HuH-7.5 (cell line): ENCODE data around the gene SOCS6.
"Not testable (repeated sequence)": the region's sequence is repeated elsewhere in the genome, so short reads cannot be mapped to it uniquely, and the experiment has no call there.

Source experiments
- DNase-seq: peaks from one replicate; pipeline ENCODE4 v3.0.0; 2011; ENCODE audit warnings: low spot score

The SOCS6 gene, protein sequence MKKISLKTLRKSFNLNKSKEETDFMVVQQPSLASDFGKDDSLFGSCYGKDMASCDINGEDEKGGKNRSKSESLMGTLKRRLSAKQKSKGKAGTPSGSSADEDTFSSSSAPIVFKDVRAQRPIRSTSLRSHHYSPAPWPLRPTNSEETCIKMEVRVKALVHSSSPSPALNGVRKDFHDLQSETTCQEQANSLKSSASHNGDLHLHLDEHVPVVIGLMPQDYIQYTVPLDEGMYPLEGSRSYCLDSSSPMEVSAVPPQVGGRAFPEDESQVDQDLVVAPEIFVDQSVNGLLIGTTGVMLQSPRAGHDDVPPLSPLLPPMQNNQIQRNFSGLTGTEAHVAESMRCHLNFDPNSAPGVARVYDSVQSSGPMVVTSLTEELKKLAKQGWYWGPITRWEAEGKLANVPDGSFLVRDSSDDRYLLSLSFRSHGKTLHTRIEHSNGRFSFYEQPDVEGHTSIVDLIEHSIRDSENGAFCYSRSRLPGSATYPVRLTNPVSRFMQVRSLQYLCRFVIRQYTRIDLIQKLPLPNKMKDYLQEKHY

DNA sequence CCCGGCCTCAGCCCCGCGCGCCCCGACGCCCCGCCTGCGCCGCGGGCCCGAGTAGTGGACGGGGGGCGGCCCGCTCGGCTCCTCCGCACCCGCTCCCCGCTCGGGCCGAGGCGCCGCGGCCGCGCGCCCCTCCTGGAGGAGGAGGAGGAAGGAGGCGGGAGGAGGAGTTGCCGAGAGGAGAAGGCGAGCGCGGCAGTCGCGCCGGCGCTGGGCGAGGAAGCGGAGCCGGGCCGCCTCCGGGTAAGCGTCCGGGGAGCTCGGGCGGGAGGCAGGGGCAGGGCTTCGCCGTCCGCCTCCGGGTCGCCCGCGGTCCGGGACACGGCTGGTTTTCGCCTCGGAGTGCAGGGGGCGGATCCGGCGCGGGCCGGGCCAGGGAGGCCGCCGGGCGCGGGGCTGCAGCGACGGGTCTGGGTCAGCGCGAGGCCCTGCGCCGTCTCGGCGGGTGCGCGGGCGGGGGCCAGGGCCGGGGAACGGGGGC, at the start of gene SOCS6:
SOCS6 (plus strand) TSS at position 195 of the 478 bp plus-strand sequence. CDS start 35,624 bp downstream, outside the sequence.
- no peak for DNase-seq

DNA sequence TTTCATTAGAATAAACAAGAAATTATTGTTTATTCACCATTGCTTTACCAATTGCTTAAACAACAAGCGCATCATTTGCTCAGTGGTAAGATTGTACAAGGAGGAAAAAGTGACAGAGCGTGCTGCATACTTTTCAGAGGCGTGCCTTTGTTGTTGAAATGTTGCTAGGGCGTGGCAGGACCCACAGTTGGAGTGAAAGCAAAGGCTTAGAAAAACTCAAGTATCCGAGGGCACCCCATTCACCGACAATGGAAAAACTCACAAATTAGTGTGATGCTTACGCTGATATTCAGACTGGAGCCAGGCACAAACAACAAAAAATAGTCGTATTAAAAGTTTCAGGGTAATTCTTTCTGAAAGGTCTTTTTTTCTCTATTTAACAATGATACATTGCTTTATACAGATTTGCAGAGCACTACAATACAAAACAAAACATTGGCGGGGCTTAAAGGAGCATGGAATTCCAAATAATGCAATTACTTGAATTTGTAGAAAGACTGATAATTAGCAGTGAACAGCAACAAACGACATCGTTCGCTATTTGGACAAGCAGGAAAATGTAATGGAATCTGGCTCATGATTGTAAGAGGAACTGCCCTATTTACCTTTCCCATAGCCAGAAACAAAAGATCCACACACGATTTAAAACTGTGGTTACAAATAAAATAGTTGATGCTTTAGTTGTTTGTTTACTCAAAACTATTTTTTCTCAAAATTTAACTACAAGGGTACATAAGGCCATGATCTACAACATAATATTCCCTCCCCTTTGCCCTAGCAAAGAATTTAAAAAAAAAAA, 45.5 kb upstream of the SOCS6 start:
- DNase-seq: no peak

DNA sequence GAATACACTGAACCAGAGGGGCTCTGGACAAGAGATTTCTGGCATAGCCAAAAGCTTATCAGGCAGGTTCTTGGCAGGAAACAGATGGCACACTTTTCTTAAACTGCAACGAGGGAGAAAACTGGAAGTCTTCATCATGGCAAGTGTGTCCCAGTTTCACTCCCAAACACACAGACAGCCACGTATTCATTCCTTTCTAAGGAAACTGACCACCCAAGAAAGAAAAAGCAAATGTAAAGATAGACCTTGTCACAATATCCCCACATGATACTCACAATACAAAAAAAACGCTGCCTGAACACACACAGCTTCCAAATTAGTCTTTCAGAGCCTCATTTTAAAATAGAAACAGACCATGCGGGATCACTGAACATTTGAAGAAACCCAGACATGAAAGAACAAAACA, 42.8 kb upstream of the SOCS6 start:
- no peak for DNase-seq

DNA sequence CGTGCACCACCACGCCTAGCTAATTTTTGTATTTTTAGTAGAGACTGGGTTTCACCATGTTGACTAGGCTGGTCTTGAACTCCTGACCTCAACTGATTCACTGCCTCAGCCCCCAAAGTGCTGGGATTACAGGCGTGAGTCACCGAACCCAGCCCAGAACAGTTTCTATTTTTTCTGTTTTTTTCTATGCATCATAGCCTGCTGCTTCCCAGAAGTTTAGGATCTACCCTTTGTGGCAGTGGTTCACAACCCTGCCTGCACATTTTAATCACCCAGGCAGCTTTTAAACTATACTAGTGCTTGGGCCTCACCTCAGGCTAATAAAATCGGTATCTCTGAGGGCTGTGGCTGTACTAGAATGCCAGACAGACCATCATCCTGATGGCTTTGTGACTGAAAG, 39.7 kb upstream of the SOCS6 start:
- DNase-seq: no peak

DNA sequence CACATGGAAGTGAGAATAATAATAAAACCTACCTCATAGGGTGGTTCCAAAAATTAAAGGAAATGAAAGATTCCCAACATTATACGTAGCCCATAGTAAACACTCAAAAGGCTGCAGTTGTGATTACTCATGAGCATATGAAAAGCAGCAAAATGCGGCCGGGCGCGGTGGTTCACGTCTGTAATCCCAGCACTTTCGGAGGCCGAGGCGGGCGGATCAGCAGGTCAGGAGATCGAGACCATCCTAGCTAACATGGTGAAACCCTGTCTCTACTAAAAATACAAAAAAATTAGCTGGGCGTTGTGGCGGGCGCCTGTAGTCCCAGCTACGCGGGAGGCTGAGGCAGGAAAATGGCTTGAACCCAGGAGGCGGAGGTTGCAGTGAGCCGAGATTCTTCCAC, 39.0 kb upstream of the SOCS6 start:
- not testable (repeated sequence) for DNase-seq

DNA sequence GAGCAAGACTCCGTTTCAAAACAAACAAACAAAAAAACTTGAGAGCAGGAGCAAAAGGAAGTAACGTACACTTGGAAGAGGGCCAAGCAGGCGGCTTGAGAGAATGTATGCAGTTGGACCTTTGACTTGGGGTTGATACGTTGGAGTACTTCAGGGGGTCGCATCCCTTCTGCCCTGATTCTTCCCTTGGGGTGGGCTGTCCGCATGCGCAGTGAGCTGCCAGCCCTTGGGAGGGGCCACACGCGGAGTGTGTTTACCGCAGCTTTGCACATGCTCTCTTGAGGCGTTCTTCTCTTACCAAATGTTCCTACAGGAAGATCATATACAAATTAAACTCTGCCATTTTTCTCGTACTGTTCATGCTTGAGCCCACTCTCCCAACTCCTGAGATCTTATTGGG, 38.1 kb upstream of the SOCS6 start:
- no peak for DNase-seq

DNA sequence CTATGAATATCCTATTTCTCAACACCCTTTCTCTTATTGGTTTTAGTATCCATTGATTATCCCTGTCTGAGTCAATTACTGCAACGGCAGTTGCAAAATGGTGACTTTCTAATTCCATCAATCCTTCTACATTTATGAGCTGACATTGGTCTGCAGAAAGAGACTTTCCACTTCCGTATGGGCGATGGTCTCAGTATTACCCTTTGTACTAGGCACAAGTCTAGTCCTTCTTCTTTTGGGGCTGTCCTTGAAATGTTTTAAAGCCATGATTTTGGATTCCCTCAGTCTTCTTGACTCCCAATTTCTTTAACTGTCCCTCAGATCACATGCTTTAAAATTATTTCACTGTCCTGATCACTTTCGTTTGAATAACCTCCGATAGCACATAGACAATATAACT, 32.7 kb upstream of the SOCS6 start:
- no peak for DNase-seq

DNA sequence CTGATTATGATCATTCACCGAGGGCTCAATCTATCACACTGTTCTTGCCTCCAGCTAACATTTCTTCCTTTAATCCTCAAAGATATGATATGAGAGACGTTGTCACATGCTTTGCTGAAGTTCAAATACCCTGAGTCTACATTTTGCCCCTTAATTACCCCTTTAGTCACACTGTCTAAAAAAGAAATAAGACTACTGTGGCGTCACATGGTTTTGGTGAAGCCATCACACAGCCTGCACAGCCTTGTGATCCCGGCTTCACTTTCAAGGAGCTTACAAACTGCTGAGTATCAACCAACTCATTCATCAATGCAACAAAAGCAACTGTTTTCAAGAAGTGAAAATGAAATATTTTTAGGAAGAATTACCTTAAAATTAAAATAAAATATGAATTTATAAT, 31.9 kb upstream of the SOCS6 start:
- no peak for DNase-seq

DNA sequence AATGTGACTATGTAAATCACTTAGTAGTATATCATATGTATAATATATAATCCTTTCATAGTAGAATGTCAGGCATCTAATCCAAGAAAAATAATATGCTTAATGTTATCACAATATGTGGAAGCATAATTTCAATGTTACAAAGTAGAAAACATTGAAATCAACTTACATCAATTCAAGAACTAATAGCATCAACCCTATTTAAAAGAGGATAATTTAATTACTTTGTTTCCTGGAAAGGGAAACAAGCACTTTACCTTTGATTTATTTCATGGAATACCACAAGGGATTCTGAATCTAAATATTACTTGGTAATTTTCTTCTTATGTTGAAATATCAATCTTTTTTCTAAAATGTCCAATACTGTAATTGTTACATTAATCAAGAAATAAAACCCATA, 30.6 kb upstream of the SOCS6 start:
- no peak for DNase-seq

DNA sequence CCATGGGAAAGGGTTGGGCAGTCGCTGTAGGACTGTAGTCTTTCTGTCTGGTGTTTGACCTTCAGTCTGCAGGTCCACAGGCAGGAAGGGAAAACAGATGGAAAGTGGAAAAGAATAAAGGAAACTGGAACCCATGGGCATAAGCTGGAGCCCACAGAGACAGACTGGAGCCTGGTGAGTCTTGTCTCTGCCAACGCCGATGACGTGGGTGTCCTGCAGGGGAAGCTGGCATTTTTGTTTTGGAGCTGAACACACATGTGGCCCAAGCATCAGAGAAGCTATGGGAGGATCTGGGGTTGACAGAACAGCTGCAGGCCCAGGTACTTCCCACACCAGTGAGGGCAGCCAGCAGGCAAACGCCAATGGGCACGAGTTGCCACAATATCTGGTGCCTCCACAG, 28.2 kb upstream of the SOCS6 start:
- no peak for DNase-seq

DNA sequence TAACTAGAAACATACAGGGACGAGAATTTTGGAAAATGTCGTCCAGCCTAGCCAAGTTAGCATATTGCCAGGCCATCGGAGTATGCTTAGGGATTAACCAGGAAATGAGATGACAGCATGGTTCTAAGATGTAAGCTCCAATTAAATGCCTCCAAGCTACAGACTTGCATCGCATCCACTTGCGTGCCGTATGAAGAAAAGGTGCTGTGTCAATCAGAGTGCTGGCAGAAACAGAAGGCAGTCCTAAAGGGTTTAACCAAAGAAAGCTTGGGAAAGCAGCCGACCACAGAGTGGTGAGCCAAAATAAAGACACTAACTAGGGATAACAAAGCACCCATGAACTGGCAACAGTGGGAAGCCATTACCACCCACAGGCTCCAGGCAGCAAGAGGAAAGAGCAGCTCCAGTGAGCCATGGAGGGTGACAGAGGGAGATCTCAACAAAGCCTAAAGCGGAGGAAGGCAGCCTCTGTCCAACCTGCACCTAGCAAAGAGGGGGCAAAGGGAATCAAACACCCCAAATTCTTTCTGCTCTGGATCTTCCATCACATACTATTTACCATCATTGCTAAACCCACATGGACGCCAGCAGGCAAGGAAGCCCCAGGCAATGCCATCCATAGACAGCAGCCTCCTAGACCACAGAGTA, 27.6 kb upstream of the SOCS6 start:
- DNase-seq: no peak

DNA sequence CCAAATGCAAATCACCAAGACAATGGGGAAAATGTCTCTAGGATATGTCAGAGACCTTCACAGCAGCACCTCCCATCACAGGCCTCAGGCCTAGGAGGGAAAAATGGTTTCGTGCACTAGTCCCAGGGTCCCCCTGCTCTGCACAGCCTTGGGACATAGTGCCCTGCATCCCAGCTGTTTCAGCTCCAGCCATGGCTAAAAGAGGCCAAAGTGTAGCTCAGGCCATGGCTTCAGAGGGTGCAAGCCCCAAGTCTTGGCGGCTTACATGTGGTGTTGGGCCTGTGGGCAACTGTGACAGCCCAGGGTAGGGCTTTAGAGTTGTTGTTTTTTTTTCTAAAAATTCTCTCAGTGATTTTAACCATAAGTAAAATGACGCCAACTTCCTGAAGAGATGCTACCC, 25.5 kb upstream of the SOCS6 start:
- no peak for DNase-seq

DNA sequence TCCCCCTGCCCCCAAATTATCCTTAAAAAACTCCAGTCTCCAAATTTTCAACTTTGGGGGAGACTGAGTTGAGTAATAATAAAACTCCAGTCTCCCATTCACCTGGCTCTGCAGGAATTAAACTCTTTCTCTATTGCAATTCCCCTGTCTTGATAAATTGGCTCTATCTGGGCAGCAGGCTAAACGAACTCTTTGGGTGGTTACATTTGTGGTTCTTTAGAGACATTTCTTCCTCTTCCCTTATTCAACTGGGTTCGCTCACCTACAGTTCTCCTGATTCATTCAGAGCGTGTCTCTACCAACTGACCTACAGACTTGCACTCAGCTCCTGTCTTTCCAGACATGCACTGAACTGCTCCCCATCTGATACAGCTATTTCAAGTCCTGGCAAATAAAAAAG, 17.1 kb upstream of the SOCS6 start:
- no peak for DNase-seq

DNA sequence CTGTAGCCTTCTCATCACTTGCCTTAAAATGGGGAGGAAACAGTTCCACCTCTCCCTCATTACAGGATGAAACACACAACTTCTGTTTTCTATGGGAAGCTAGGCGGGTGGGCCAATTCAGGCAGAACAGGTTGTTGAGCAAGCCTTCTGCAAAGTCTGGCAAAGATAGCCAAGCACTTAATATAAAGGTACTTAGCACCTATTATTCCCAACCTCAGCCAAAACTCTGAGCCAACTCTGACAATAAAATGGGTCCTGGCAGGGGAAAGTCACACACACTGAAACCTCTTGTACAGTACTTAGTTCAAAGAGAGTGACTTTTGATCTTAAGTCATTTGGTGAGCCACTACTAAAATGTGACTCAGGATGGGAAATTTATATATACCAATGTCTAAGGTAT, 15.8 kb upstream of the SOCS6 start:
- no peak for DNase-seq

DNA sequence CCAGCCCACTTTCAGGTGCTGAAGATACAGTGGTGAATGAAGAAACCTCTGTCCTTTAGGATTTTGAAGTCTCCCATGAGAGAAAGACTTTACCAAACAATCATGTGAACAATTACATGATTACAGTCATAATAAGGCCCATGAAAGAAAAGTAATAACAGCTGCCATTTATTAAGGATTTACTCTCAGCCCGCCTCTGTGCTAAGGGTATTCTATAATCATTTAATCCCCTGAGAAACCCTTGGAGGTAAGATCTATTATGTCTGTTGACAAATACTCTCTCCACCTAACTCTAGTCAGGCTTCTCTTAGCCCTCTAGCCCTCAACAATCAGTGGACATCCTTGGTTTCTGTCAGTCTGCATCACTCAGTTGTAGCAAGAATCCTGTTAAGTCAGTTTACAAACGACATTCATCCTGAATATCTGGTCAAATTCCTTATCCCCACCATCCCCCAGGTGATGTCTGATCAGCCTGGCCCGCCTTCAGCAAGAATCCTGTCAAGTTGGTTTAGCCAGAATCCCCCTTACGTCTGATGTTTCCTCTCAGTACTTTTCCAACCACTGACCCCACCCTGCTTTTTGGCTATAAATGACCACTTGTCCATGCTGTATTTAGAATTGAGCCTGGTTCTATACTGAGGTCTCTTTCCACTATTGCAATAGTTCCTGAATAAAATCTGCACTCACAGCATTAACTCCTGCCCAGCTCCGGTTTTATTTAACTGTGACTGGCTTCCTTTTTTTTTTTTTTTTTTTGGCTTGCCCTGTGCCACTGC, 12.2 kb upstream of the SOCS6 start:
- DNase-seq: no peak

DNA sequence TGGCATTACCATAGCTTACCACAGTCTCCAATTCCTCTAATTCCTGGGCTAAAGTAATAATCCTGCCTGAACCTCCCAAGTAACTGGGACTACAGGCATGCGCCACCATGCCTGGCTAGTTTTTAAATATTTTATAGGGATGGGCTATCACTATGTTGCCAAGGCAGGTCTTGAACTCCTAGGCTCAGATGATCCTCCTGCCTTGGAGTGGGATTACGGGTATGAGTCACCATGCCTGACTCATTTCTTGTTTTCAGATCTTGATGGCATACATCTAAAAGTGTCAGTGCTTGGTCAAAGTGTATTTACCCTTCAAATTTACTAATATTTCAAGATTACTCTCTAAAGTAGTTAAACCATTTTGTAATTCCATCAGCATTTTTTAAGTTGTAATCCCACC, 9.4 kb upstream of the SOCS6 start:
- no peak for DNase-seq

DNA sequence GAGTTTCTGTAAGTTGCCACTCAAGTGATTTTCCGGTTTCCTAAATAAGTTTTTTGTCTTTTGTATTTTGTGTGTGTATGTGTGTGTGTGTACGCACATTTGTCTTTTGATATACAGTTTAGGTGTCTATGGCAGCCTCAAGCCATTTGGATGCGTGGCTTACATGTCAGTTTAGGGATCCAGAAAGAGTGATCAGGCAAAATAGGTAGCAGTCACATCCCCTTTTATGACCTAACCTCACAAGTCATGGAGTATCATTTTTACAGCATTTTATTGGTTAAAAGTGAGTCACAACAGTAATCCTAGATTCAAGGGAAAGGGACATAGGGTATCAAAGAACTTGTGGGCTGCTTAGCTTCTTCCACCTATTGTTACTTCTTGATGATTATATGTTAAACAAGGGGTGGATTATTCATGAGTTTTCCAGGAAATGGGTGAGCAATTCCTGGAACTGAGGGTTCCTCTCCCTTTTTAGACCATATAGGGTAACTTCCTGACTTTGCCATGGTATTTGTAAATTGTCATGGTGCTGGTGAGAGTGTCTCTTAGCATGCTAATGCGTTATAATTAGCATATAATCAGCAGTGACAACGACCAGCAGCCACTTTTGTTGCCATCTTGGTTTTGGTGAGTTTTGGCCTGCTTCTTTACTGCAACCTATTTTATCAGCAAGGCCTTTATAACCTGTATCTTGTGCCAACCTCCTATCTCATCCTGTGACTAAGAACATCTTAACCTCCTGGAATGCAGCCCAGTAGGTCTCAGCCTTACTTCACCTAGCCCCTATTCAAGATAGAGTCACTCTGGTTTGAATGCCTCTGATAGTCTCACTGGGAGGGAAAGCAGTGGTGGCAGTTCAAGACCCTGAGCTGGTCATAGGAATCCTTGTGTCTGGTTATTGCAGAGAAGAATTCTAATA, 8.6 kb upstream of the SOCS6 start:
- DNase-seq: no peak

DNA sequence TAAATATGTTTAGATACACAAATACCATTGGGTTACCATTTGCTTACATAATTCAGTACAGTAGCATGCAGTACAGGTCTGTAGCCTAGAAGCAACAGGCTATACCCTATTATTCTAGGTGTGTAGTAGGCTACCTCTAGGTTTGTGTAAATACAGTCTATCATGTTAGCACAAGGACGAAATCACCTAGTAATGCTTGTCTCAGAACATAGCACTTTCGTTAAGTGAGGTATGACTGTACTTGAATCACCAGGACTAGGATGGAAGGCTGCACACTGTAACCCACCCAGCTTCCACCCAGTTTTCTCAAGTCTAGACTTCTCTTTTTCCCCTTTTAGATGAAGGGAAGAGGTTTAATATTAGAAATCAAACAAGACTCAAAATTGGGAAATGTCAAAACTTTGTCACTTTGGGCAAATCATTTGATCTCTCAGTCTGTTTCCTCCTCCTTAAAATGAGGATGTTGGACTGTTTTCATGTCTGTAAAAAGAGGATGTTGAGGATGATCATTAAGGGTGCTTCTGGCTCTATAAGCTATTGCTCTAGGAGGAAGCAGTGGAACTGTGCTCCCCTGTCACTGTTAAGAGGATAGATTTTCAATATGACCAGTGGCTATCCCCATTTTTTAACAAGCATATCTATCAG, 3.7 kb upstream of the SOCS6 start:
- no peak for DNase-seq

DNA sequence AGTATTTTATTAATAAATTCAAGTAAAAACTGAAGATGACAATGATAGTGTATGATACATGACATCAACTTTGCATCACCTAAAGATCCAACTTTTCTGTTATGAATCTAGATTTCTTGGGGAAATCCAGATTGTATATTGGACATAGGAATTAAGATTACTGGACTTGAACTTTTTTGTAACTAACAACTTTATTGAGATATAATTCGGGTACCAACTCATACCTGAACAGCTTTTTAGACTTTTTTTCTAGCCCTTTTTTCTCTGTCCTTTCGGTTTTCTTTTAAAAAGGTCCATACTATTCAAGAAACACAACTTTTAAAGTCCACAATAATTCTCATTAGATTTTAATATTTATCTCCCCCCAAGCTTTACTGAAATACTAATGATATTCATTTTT, 1.1 kb upstream of the SOCS6 start:
- DNase-seq: no peak

DNA sequence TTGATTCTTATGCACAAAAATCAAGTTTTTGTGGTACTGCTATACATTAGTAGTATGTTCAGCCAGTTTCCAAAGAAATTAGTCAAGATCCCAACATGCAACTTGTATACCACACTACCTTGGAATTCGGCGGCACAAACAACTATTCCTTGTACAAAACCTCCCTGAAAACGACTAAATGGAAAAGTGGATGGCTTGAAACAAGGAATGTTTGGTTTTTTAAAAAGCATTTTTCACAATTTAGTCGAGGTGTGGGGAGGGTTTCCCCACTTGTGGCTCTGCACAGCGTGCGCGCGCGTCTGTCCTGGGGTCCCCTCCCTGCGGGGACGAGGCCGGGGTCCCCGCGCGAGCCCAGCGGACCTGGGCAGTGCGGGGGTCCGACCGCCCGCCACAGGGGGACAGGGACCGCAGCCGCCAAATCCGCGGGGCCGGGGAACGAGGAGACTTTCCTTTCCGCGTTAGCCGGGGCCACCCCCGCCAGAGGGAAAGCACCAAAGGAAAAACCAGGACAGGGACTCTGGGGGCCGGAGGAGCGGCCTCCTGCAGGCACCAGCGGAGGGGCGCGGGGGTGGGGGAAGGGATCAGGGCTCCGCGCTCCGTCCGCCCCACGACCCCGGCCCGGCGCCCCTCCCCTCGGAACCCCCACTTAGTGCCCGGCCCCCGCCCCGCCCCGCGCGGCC, 534 bp upstream of the SOCS6 start:
- no peak for DNase-seq
